Measurements from ENCODE around the gene PIK3C3.

PIK3C3 gene

DNA sequence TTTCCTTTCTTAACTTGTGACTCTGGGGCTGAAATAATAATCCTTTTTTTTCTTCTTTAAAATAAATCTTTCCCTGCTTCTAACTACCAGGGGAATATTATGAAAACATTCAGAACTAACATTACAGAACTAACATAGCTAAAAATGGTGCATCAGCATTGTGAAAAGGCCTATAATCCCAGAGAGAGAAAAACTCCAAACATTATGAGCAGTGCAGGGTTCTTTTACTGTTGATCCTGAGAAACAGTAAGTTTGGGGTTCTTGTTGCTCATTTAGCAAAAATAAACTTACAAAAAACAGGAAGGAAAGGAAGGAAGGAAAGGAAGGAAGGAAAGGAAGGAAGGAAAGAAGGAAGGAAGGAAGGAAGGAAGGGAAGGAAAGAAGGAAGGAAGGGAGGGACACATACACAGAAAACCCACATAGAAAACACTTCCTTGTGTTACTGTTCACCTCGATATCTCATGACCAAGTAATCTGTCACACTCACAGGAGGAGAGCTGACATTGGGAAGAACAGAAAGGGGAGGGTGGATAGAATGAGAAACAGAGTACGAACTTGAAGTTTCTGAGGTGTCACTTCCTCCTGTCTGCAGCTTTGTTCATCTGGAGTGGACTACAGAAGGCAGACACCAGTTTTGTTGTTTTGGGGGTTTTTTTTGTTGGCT is 18.4 kb upstream of the PIK3C3 start:
- H3K27me3 ChIP-seq = no peaks in the 10 kb centered on the region
- H3K36me3 ChIP-seq = no peaks in the 10 kb centered on the region
- DNase-seq = no peak
- H3K4me3 ChIP-seq = no peak overlapping the region
- H3K27ac ChIP-seq = peak overlapping the region; percentile 46 to 57
- H3K9me3 ChIP-seq = no peaks in the 10 kb centered on the region
- intact Hi-C loops (cut with DNase I; ENCODE audit: low total_unique reads) = no loop called here
- TF ChIP-seq, protein P1, sequence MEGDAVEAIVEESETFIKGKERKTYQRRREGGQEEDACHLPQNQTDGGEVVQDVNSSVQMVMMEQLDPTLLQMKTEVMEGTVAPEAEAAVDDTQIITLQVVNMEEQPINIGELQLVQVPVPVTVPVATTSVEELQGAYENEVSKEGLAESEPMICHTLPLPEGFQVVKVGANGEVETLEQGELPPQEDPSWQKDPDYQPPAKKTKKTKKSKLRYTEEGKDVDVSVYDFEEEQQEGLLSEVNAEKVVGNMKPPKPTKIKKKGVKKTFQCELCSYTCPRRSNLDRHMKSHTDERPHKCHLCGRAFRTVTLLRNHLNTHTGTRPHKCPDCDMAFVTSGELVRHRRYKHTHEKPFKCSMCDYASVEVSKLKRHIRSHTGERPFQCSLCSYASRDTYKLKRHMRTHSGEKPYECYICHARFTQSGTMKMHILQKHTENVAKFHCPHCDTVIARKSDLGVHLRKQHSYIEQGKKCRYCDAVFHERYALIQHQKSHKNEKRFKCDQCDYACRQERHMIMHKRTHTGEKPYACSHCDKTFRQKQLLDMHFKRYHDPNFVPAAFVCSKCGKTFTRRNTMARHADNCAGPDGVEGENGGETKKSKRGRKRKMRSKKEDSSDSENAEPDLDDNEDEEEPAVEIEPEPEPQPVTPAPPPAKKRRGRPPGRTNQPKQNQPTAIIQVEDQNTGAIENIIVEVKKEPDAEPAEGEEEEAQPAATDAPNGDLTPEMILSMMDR (IDR thresholded peaks at IDR 0.05) = no peak
- H3K4me1 ChIP-seq = peaks cover 0 to 18% (median 4%) of the 10 kb centered on the region in 4 donors

DNA sequence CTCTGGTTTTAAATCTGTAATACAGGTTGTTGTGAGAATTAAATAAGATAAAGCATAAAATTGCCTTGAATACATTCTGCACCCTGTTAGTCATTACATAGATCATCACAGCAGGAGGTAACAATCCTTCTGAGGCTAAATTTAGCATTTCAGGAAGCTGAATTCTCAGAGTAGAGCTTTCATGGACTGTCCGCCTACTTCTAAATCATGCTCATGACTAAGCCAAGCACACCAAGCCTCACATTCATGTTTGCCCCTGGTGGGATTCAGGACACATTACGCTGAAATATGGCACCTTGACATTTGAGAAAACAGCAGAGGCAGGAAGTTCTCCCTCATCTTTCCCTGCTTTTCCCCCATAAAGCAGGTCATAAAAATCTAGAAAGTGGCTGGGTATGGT is 16.6 kb upstream of the PIK3C3 start:
- H3K4me1 ChIP-seq = peaks cover 0 to 18% (median 4%) of the 10 kb centered on the region in 4 donors
- intact Hi-C loops (cut with DNase I; ENCODE audit: low total_unique reads) = no loop called here

GRCh38 chr18:41939326-41939725 is 15.7 kb upstream of the PIK3C3 start:
- TF ChIP-seq, protein P1 (IDR thresholded peaks at IDR 0.05) = no peak
- no peak for DNase-seq
- Histone ChIP-seq H3K4me1 (peaks cover 0 to 18% (median 4%) of the 10 kb centered on the region in 4 donors), H3K9me3 (no peaks in the 10 kb centered on the region), H3K4me3 (no peak overlapping the region), H3K36me3 (no peaks in the 10 kb centered on the region), H3K27me3 (no peaks in the 10 kb centered on the region), H3K27ac (no peak overlapping the region)
- intact Hi-C loops (cut with DNase I; ENCODE audit: low total_unique reads) = no loop called here

More for the DNA sequence above, 16.6 kb upstream of the PIK3C3 start:
- Histone ChIP-seq H3K36me3 (no peaks in the 10 kb centered on the region), H3K27ac (no peak overlapping the region), H3K27me3 (no peaks in the 10 kb centered on the region), H3K4me3 (no peak overlapping the region), H3K9me3 (no peaks in the 10 kb centered on the region)
- DNase-seq = no peak
- TF ChIP-seq, protein P1 (IDR thresholded peaks at IDR 0.05) = no peak

DNA sequence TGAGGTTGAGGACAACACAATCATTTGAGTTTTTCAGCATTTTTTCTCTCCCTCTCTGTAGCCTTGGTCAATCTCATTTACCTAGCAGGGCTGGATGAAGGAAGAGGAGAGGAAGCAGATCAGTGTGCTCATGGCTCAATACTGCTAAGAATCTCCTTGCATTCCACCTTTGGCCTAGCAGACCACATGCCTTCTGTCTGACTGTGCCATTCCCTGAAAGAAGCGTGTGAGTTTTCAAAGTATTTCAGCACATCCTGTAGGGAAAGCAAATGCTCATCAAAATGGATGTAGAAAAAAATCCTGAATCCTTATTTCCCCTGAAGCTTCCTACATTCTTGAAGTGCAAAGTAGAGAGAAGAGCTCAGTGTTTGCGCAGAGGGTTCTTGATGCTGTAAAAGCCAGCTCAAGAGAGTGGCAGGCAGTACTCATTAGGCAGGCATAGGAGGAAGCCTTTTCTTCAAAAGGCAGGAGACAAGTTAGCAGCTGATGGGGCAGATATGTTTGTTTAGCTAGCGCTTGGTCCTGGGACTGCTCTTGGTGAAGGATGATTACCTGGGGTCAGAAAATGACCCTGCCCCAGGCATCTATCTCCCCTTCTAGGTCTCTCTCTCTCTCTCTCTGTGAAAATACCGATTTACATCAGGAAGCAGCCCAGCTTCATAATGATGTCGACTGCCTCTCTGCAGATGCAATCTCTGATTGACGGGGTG is 14.4 kb upstream of the PIK3C3 start:
- intact Hi-C loops (cut with DNase I; ENCODE audit: low total_unique reads) = no loop called here
- DNase-seq = no peak
- TF ChIP-seq, protein P1 (IDR thresholded peaks at IDR 0.05) = no peak
- Histone ChIP-seq H3K4me3 (no peak overlapping the region), H3K27ac (no peak overlapping the region), H3K9me3 (no peaks in the 10 kb centered on the region), H3K4me1 (peaks cover 0 to 16% (median 4%) of the 10 kb centered on the region in 4 donors), H3K36me3 (no peaks in the 10 kb centered on the region), H3K27me3 (no peaks in the 10 kb centered on the region)

- DNase-seq = no peak
- TF ChIP-seq, protein P1 (IDR thresholded peaks at IDR 0.05) = no peak
- intact Hi-C loops (cut with DNase I; ENCODE audit: low total_unique reads) = no loop called here
- H3K4me1 ChIP-seq = peaks cover 0 to under 1% (median 0%) of the 10 kb centered on the region in 4 donors
- H3K27me3 ChIP-seq = no peaks in the 10 kb centered on the region
- H3K4me3 ChIP-seq = no peak overlapping the region
- no peaks in the 10 kb centered on the region for H3K9me3 ChIP-seq
- H3K36me3 ChIP-seq = no peaks in the 10 kb centered on the region
- H3K27ac ChIP-seq = no peak overlapping the region
Measured at GRCh38 chr18:41942254-41942653, 12.8 kb upstream of the PIK3C3 start.

Data from tibial artery (tissue), 4 donors.